Measurements from ENCODE around the gene MRPL1. TPM values are rescaled to one million over a fixed set of nuclear protein-coding genes. Genes with fewer than 3 reads are reported as not detected.

The MRPL1 gene
- total and polyA plus RNA-seq, 9 of the 15 experiments (the other 6 are each of a cell fraction or from before 2014, with no cell fraction given) = 38.4 to 75.7 (median 63.7) TPM

DNA sequence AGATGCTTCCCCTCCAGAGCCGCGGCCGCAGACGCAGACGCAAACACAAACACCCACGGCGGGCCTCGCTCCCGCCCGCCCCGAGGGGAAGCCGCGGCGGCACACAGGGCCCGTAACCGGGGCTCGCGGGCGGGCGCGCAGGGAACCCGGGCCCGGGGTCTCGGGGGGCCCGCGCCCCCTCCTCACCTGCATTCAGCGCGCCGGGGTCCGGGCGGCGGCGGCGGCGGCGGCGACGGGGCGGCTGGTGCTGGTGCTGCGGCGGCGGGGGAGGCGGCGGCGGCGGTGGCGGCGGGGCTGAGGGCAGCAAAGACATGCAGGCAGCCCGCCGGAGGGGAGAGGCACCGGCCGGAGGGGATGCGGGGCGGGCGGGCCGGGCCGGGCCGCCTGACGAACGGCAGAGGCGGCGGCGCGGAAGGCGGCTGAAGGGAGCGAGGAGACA lies 43.2 kb upstream of the MRPL1 start:
- Histone ChIP-seq H3K79me2 (ENCODE audit: control insufficient read depth, insufficient read depth, low read length) (peaks cover 60% of the 10 kb centered on the region), H3K36me3 (ENCODE audit: control insufficient read depth, insufficient read depth, low read length) (no peaks in the 10 kb centered on the region; the same call in 2 of the 3 replicates), H2AFZ (ENCODE audit: low read depth, low read length) (peak overlapping the region; percentile 96), H3K9me3 (replicated peaks; ENCODE audit: control insufficient read depth, insufficient read depth, low read depth, low read length) (no peaks in the 10 kb centered on the region), H3K27me3 (ENCODE audit: control insufficient read depth in 2 of 2, insufficient read depth in 2 of 2, low read length in 2 of 2) (no peaks in the 10 kb centered on the region), H3K4me2 (ENCODE audit: insufficient read depth, low read length) (peak overlapping the region; percentile 93), H3K4me1 (replicated peaks in 1 of 2; ENCODE audit: control insufficient read depth in 2 of 2, insufficient read depth in 2 of 2, low read length in 2 of 2) (peaks cover 10 to 15% of the 10 kb centered on the region in 2 experiments; a peak in 4 of 5 replicates), H4K20me1 (replicated peaks; ENCODE audit: control insufficient read depth, insufficient read depth, low read length) (peaks cover 6% of the 10 kb centered on the region; the same call in 1 of the 2 replicates), H3K9ac (ENCODE audit: insufficient read depth in 1 of 2, low read depth in 2 of 2, low read length in 2 of 2) (peak overlapping the region; percentile 84 to 97), H3K4me3 (peak overlapping the region; percentile 66), H3K9me1 (ENCODE audit: control insufficient read depth, insufficient read depth, low read length) (no peaks in the 10 kb centered on the region), H3K27ac (ENCODE audit: extremely low read depth, low read depth, low read length) (peak overlapping the region; percentile 87)
- in situ Hi-C loops (cut with MboI) = no loop called here
- TF ChIP-seq, protein P1, sequence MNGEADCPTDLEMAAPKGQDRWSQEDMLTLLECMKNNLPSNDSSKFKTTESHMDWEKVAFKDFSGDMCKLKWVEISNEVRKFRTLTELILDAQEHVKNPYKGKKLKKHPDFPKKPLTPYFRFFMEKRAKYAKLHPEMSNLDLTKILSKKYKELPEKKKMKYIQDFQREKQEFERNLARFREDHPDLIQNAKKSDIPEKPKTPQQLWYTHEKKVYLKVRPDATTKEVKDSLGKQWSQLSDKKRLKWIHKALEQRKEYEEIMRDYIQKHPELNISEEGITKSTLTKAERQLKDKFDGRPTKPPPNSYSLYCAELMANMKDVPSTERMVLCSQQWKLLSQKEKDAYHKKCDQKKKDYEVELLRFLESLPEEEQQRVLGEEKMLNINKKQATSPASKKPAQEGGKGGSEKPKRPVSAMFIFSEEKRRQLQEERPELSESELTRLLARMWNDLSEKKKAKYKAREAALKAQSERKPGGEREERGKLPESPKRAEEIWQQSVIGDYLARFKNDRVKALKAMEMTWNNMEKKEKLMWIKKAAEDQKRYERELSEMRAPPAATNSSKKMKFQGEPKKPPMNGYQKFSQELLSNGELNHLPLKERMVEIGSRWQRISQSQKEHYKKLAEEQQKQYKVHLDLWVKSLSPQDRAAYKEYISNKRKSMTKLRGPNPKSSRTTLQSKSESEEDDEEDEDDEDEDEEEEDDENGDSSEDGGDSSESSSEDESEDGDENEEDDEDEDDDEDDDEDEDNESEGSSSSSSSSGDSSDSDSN (IDR thresholded peaks at IDR 0.05; ENCODE audit: borderline replicate concordance in 1 of 2, low read depth in 2 of 2, low read length in 2 of 2) = 0 out of 4 replicates have a peak, but pooled peaks of 1 of the 2 experiments have one; percentile 38
- peak; percentile 24 for TF ChIP-seq HMGN3 (IDR thresholded peaks at IDR 0.05; ENCODE audit: borderline replicate concordance, extremely low read depth, insufficient read length, low read depth, low read length)
- TF ChIP-seq RBM39 (optimal IDR thresholded peaks at IDR 0.05; ENCODE audit: low read depth, low read length) = no peak
- TF ChIP-seq ZBTB7A (IDR thresholded peaks at IDR 0.05; ENCODE audit: borderline replicate concordance, control insufficient read depth, low read depth, low read length) = peak; percentile 74
- TF ChIP-seq RBFOX2 (IDR thresholded peaks at IDR 0.05; ENCODE audit: low read depth, low read length) = peak; percentile 42
- TF ChIP-seq NUFIP1 (IDR thresholded peaks at IDR 0.05; ENCODE audit: partially characterized antibody) = no peak
- TF ChIP-seq, protein P2, sequence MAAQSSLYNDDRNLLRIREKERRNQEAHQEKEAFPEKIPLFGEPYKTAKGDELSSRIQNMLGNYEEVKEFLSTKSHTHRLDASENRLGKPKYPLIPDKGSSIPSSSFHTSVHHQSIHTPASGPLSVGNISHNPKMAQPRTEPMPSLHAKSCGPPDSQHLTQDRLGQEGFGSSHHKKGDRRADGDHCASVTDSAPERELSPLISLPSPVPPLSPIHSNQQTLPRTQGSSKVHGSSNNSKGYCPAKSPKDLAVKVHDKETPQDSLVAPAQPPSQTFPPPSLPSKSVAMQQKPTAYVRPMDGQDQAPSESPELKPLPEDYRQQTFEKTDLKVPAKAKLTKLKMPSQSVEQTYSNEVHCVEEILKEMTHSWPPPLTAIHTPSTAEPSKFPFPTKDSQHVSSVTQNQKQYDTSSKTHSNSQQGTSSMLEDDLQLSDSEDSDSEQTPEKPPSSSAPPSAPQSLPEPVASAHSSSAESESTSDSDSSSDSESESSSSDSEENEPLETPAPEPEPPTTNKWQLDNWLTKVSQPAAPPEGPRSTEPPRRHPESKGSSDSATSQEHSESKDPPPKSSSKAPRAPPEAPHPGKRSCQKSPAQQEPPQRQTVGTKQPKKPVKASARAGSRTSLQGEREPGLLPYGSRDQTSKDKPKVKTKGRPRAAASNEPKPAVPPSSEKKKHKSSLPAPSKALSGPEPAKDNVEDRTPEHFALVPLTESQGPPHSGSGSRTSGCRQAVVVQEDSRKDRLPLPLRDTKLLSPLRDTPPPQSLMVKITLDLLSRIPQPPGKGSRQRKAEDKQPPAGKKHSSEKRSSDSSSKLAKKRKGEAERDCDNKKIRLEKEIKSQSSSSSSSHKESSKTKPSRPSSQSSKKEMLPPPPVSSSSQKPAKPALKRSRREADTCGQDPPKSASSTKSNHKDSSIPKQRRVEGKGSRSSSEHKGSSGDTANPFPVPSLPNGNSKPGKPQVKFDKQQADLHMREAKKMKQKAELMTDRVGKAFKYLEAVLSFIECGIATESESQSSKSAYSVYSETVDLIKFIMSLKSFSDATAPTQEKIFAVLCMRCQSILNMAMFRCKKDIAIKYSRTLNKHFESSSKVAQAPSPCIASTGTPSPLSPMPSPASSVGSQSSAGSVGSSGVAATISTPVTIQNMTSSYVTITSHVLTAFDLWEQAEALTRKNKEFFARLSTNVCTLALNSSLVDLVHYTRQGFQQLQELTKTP (IDR thresholded peaks at IDR 0.05; ENCODE audit: low read depth in 1 of 2, partially characterized antibody in 2 of 2) = no peak
- no peak for TF ChIP-seq ZNF589 (CRISPR knock-in tag; IDR thresholded peaks at IDR 0.05; ENCODE audit: low read depth)
- intact Hi-C loops (cut with micrococcal nuclease) = loop anchor here (10.0 kb wide), 1 partner anchor 75 kb away; no protein-coding TSS in a partner anchor
- ChIA-PET POLR2A (interaction anchor here (0.6 to 3.5 kb wide), 11 partner anchors 9 to 983 kb away, joined by 3 to 22 read pairs (median 4); partner anchors contain the start of gene MRPL1), CTCF (ENCODE audit: low intra/inter-chr PET ratio) (no interaction called here)
- FAIRE-seq = no peak
- ATAC-seq = peak; percentile 2
- peak in 3 of 4 experiments; percentile 35 to 44 (median 43) for DNase-seq (ENCODE audit: extremely low read depth in 1 of 4, low spot score in 3 of 4)
- 0% methylated on average over 15 of the region's 66 CpGs for WGBS (ENCODE audit: insufficient coverage, low coverage, missing lambda C conversion rate)
- BruUV-seq (replicated peaks) = no TSS peak

Data from K562 (cell line).